ENCODE results near the gene ZHX3. TPM values are rescaled to one million over a fixed set of nuclear protein-coding genes. Genes with fewer than 3 reads are reported as not detected.
"Not testable (repeated sequence)": the region's sequence is repeated elsewhere in the genome, so short reads cannot be mapped to it uniquely, and the experiment has no call there.

Gene ZHX3
- total RNA-seq, 4 donors from 2014 or later, result 89.3 to 173 (median 156) TPM

DNA sequence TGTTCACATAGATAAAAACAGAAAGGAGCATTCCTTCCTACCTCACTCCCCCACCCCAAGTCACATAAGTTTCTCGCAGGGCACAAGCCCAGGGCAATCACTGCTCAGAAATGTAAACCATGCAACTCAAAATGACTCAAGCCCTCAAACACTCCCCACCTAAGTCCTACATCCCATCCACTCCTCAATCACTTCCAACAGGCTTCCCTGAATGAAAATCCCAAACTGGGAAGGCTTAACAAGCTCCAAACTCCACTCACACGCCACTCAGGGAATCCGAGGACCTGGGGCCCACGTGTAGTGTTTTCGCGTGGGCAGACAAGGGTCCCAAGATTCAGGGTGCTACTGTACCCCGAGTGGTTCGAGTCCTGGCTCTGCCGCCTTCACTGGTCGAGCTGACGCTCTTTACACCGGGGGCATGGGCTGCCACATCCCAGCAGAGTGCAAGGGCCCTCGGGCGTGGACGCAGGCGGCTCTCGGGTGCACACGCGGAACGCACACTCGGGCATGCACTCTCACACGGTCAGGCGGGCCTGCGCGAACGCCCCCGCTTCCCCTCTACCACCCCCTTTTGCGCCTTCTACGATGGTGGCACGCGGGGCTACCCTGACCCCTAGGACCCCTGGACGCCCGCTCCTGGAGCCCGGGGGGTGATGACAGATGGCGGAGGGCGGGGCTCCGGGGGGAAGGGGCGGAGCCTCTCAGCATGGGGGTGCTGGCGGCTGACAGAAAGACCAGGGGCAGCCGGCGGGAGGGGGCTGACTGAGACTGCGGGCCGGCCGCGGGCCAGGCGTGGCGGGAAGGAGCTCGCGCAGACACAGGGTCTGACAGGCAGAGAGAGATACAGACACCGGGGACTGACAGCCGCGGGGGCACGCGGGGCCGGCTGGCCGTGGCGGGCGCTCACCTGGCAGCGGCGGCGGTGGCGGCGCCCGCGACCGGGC lies 657 bp downstream of the ZHX3 start:
- peak overlapping the region; percentile 76 to 89 (median 83) for H3K4me3 ChIP-seq
- H3K27ac ChIP-seq (replicated peaks in 1 of 4), result peak overlapping the region; percentile 89 to 97 (median 95)
- H3K27me3 ChIP-seq, result no peaks in the 10 kb centered on the region
- no peaks in the 10 kb centered on the region for H3K9me3 ChIP-seq
- no peaks in the 10 kb centered on the region for H3K36me3 ChIP-seq
- no peak for TF ChIP-seq POLR2A (IDR thresholded peaks at IDR 0.05; ENCODE audit: low read depth)
- TF ChIP-seq POLR2AphosphoS5 (IDR thresholded peaks at IDR 0.05), result peak; percentile 40 to 67
- peaks cover 24 to 54% (median 50%) of the 10 kb centered on the region in 4 donors for H3K4me1 ChIP-seq
- DNase-seq (ENCODE audit: extremely low spot score), result peak; percentile 94
- 2% methylated on average over 17 of the region's 66 CpGs for WGBS
- intact Hi-C loops (cut with DNase I), result loop anchor here (5.0 kb wide), 2 partner anchors 65 to 85 kb away; no protein-coding TSS in a partner anchor

DNA sequence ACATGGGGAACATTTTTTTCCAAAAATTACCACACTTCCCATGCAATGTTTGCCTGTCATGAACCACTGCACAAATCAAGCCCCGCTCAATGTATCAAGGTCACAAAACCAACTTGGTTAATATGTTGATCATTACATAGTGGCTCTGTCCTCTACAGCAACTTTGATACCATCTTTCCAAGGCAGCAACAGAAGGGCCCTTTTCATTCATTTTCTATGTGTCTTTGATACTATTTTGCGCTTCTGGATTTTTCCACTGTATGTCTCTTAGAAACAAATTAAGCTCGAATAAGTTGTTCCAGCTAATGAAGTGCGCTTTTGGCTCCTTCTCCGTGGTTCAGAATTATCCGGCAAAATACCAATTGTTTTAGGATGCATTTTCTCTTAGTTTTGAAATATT lies 1.5 kb downstream of the ZHX3 start:
- peak overlapping the region; percentile 76 to 89 (median 83) for H3K4me3 ChIP-seq
- H3K4me1 ChIP-seq, result peaks cover 24 to 61% (median 55%) of the 10 kb centered on the region in 4 donors
- H3K36me3 ChIP-seq, result no peaks in the 10 kb centered on the region
- 57% methylated on average over 6 of the region's 6 CpGs for WGBS
- no peak for DNase-seq (ENCODE audit: extremely low spot score)
- TF ChIP-seq POLR2A (IDR thresholded peaks at IDR 0.05; ENCODE audit: low read depth) (no peak), POLR2AphosphoS5 (IDR thresholded peaks at IDR 0.05) (no peak), EP300 (IDR thresholded peaks at IDR 0.05) (no peak)
- TF ChIP-seq, protein P1, sequence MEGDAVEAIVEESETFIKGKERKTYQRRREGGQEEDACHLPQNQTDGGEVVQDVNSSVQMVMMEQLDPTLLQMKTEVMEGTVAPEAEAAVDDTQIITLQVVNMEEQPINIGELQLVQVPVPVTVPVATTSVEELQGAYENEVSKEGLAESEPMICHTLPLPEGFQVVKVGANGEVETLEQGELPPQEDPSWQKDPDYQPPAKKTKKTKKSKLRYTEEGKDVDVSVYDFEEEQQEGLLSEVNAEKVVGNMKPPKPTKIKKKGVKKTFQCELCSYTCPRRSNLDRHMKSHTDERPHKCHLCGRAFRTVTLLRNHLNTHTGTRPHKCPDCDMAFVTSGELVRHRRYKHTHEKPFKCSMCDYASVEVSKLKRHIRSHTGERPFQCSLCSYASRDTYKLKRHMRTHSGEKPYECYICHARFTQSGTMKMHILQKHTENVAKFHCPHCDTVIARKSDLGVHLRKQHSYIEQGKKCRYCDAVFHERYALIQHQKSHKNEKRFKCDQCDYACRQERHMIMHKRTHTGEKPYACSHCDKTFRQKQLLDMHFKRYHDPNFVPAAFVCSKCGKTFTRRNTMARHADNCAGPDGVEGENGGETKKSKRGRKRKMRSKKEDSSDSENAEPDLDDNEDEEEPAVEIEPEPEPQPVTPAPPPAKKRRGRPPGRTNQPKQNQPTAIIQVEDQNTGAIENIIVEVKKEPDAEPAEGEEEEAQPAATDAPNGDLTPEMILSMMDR (IDR thresholded peaks at IDR 0.05), result no peak
- H3K9me3 ChIP-seq, result no peaks in the 10 kb centered on the region
- H3K27ac ChIP-seq (replicated peaks in 1 of 4), result peak overlapping the region; percentile 89 to 97 (median 95)
- intact Hi-C loops (cut with DNase I), result loop anchor here (5.0 kb wide), 2 partner anchors 64 to 84 kb away; no protein-coding TSS in a partner anchor
- H3K27me3 ChIP-seq, result no peaks in the 10 kb centered on the region

DNA sequence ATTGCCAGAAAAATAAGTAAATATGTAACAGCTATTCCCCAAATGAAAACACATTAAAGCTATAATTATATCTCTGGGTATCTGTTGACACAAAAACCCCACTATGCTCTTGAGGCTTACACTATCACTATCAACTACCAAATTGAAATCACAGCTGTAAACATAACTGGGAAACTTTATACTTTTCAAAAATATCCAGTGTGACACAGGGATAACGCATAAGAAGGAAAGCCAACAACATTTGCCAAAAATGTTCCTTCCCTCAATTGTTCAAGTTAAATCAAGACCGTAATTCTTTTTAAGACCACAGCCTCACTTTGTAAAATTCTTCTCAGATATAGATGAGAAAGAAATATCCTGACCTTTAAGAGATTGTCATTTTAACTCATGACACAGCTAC lies 3.1 kb downstream of the ZHX3 start:
- H3K27me3 ChIP-seq, result no peaks in the 10 kb centered on the region
- H3K36me3 ChIP-seq, result no peaks in the 10 kb centered on the region
- peak overlapping the region; percentile 89 to 97 (median 95) for H3K27ac ChIP-seq (replicated peaks in 1 of 4)
- H3K4me3 ChIP-seq, result peak overlapping the region in 1 of 4 donors; percentile 89
- intact Hi-C loops (cut with DNase I), result no loop called here
- no peak for DNase-seq (ENCODE audit: extremely low spot score)
- H3K4me1 ChIP-seq, result peaks cover 34 to 78% (median 70%) of the 10 kb centered on the region in 4 donors
- no peaks in the 10 kb centered on the region for H3K9me3 ChIP-seq
- 55% methylated on average over 2 of the region's 2 CpGs for WGBS
- TF ChIP-seq POLR2AphosphoS5 (IDR thresholded peaks at IDR 0.05) (no peak), EP300 (IDR thresholded peaks at IDR 0.05) (no peak), POLR2A (IDR thresholded peaks at IDR 0.05; ENCODE audit: low read depth) (no peak)
- TF ChIP-seq, protein P1 (IDR thresholded peaks at IDR 0.05), result no peak

DNA sequence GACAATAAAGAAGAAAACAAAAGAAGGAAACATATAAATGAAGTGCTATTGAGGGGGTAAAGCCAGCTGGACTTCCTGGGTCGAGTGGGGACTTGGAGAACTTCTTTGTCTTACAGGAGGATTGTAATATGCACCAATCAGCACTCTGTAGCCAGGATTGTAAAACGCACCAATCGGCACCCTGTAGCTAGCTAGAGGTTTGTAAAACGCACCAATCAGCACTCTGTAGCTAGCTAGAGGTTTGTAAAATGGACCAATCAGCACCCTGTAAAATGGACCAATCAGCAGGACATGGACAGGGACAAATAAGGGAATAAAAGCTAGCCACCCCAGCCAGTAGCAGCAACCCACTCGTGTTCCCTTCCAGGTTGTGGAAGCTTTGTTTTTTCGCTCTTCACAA lies 5.5 kb downstream of the ZHX3 start:
- H3K27ac ChIP-seq (replicated peaks in 1 of 4); DNase-seq (ENCODE audit: extremely low spot score); H3K36me3 ChIP-seq; H3K9me3 ChIP-seq; H3K4me3 ChIP-seq; H3K27me3 ChIP-seq; intact Hi-C loops (cut with DNase I): not testable (repeated sequence)
- 94% methylated on average over 6 of the region's 6 CpGs for WGBS
- peaks cover 41 to 93% (median 83%) of the 10 kb centered on the region in 4 donors for H3K4me1 ChIP-seq

DNA sequence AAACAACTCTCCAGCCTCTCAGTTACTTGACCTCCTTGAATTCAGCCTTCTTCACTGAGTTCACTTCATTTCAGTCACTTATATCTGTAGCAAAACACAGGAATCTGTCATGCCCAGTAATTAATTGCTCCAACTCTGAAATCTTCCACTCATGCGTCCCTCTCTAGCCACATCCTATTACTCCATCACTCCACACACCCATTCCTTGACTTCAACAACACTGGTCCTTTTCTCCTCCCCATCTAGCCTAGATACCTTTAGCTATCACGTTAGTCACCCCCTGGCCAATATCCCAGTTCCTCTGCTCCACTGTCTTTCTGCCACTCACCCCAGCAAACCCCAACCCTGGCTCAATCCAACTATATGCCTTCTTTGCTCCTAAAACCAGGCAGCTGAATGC lies 7.7 kb downstream of the ZHX3 start:
- Histone ChIP-seq H3K4me1 (peaks cover 29 to 87% (median 75%) of the 10 kb centered on the region in 4 donors), H3K4me3 (no peak overlapping the region), H3K27me3 (no peaks in the 10 kb centered on the region), H3K36me3 (no peaks in the 10 kb centered on the region), H3K27ac (replicated peaks in 1 of 4) (peak overlapping the region; percentile 47 to 69 (median 57)), H3K9me3 (no peaks in the 10 kb centered on the region)
- no peak for DNase-seq (ENCODE audit: extremely low spot score)
- intact Hi-C loops (cut with DNase I), result no loop called here
- 31% methylated on average over 2 of the region's 2 CpGs for WGBS
- TF ChIP-seq POLR2AphosphoS5 (IDR thresholded peaks at IDR 0.05) (no peak), EP300 (IDR thresholded peaks at IDR 0.05) (no peak), POLR2A (IDR thresholded peaks at IDR 0.05; ENCODE audit: low read depth) (no peak)
- TF ChIP-seq, protein P1 (IDR thresholded peaks at IDR 0.05), result no peak

All from esophagus muscularis mucosa (tissue), 4 donors.